Amniotic epithelial cell (primary cell): Measurements from ENCODE around the gene LAG3.
"Not testable (repeated sequence)": the region's sequence is repeated elsewhere in the genome, so short reads cannot be mapped to it uniquely, and the experiment has no call there.

Experiments
- DNase-seq: peaks from one replicate; pipeline ENCODE4 v3.0.0-alpha.2; 2010; ENCODE audit warnings: low read depth

LAG3 gene

GRCh38 chr12:6772331-6772695, at the start of gene LAG3:
LAG3 (plus strand) TSS chr12:6772520; CDS start chr12:6772853, 333 bp downstream.
- no peak for DNase-seq

DNA sequence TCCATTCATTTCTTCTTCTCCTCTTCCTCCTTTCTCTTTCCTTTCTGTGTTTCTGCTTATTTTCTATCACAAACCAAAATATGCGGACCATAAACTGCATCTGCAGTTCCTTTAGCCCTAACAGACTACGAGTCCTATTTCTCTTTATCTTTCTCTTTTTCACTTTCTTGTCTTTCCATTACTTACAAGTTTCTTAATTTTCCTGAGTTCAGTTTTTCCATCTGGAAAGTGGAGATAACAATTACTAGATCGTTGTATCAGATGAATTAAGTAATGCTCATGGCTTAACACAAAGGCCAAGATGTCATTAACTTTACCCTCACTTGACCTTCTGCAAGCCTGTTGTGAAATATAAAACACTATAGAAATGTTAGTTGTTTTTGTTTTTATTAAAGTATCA, 49.5 kb upstream of the LAG3 start:
- DNase-seq = no peak

DNA sequence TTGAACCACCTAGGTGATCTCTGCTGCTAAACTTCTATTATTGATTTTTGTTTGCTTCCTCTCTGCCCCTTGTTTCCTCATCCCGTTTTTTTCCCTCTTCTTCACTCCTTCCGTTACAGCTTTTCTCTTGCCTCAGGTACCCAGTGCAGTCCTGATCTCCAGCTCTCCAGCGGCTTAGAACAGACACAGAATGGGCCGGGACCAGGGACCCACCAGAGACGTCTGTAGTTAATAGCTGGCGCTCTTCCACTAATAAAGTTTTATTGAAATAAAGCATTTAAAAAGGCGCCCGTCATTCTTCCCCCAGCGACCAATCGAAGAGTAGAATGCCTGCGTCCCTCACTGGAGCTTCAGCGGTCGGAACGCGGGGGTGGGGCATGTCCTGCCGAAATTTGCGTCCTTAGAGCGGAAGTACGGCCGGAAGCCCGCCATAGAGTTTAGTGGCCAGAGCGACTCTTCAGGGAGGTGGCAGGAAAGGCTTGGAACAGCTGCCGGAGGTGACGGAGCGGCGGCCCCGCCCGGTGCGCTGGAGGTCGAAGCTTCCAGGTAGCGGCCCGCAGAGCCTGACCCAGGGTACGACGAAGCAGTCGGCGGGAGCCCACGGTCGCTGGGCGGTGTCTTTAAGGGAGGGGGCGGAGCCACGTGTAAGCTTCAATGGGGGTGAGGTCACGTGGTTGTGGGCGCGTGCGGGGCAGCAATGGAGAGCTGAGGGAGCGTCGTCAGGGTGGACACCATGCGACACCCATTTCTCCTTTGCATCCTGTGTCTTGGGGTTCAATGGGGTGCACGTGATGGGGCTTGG, 48.5 kb upstream of the LAG3 start, which contains the start of gene COPS7A:
Gene COPS7A (plus strand): TSS at position 440 of the 802 bp plus-strand sequence. CDS start 611 bp downstream, outside the sequence.
- DNase-seq = peak; percentile 98

- DNase-seq = no peak
These were observed 47.9 kb upstream of the LAG3 start for GRCh38 chr12:6724409-6724797.

DNA sequence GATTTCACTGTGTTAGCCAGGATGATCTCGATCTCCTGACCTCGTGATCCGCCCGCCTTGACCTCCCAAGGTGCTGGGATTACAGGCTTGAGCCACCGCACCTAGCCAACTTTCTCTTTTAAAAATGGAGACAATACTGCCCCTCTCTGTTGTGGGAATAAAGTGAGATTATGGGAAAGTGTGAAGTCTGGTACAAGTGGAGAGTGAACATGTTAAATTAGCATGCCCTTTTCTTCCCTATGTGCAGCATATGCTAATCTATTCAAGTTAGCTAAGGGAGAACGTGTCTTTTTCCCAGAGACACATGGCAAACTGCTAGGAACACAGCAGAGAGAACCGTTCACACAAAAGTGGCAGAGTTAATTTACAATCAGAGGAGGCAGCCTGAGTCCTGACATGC, 47.0 kb upstream of the LAG3 start:
- DNase-seq = no peak

DNA sequence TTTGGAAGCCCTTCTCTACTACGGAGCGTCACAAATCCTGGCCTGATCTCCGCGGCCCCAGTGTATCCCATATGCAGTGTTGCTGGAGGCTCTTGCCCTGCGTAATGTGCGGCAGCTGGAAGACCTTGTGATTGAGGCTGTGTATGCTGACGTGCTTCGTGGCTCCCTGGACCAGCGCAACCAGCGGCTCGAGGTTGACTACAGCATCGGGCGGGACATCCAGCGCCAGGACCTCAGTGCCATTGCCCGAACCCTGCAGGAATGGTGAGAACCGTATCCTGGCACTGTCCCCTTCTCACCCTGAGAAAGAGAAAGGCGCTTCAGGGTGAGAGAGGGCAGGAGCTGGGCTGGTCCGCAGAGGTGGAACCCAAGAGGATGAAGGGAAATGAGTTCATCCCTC, 43.1 kb upstream of the LAG3 start:
- DNase-seq = no peak

- no peak for DNase-seq
These were observed 42.2 kb upstream of the LAG3 start for GRCh38 chr12:6730169-6730568.

DNA sequence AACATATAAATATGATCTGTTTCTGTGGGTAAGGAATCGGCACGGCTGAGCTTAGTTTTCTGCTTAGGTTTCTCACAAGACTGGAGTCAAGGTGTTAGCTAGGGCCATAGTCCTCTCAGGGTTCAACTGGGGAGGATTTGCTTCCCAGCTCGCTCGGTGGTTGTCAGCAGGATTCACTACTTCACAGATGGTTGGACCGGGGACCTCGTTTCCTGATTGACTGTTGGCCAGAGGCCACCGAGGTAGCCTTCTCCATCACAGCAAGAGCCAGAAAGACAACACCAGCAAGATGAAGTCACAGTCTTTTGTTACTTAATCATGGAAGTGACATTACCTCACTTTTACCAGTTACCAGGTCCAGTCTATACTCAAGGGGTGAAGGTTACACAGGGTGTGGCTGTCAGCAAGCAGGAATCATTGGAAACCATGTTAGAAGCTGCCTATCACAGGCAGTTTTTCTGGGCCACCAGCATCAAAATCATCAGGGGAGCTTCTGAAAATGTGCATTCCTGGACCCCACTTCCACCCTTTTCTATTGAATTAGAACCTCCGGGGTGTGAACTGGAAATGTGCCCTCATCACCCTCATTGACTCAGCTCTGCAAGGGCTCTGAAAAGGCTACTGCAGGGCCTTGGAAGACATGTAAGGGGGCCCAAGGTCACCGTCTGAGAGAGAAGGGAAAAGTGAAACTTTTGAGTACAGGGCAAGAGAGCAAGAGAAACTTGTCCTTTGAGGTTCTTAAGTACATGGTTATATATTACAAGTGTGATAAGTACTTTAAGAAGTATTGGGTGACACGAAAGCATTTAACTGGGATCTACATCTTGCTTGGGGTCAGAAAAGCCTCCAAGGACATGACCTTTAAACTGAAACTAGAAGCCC, 37.6 kb upstream of the LAG3 start:
- no peak for DNase-seq

DNA sequence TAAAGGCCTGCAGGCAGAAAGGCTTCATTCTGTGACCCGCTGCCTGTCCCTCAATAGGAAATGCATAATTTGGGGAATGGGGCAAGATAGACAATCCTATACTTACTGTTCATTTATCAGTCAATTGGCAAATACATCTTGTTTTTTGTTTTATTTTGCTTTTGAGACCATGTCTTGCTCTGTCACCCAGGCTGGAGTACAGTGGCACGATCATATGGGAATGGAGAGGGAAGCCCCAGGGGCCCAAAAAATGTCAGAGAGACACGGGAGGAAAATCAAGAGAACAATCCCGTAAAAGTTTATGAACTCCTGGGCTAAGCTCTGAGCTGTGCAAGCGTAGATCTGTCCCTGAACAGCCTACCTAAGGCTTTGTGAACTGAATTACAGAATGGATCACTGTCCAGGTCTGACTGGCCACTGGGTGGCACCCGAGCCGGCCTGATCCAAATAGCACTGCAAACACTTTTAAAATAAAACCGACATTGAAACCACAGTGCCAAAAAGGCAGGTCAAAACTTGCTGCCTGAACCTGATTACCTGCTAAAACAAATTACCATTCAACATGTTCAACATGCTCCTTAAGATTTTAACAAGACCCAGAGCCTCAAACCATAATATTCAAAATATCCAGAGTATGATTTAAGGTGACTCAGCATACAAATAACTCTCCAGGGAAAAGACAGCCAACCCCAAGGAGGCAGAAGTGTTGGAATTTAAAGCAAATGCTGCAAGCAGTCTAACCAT, 36.7 kb upstream of the LAG3 start:
- DNase-seq = peak; percentile 47

- no peak for DNase-seq
These were observed 35.6 kb upstream of the LAG3 start for GRCh38 chr12:6736754-6737153.

GRCh38 chr12:6742080-6742479, 30.2 kb upstream of the LAG3 start:
- DNase-seq = not testable (repeated sequence)

DNA sequence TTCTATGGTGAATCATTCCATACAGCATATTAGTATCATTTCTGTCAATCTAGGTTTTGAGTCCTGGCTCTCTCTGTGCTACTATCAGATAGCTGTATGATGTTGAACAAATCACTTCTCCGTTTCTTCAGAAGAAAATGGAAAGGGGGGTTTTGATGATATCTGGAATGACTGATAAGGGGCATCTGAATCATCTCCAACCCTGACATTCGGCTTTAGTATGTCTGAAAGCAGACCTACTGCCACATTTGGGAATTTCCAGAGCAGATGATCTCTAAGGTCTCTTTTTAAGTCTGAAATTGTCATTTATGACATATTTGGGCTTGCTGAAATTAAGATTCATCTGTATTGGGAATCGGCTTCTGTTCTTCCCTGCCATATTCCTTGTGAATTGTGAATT, 29.5 kb upstream of the LAG3 start:
- no peak for DNase-seq

DNA sequence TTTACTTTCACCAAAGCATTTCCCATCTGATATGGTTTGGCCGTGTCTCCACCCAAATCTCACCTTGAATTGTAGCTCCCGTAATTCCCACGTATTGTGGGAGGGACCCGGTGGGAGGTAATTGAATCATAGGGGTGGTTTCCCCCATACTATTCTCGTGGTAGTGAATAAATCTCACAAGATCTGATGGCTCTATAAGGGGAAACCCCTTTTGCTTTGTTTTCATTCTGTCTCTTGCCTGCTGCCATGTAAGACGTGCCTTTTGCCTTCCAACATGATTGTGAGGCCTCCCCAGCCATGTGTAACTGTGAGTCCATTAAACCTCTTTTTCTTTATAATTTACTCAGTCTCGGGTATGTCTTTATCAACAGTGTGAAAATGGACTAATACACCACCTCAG, 29.0 kb upstream of the LAG3 start:
- DNase-seq = not testable (repeated sequence)

DNA sequence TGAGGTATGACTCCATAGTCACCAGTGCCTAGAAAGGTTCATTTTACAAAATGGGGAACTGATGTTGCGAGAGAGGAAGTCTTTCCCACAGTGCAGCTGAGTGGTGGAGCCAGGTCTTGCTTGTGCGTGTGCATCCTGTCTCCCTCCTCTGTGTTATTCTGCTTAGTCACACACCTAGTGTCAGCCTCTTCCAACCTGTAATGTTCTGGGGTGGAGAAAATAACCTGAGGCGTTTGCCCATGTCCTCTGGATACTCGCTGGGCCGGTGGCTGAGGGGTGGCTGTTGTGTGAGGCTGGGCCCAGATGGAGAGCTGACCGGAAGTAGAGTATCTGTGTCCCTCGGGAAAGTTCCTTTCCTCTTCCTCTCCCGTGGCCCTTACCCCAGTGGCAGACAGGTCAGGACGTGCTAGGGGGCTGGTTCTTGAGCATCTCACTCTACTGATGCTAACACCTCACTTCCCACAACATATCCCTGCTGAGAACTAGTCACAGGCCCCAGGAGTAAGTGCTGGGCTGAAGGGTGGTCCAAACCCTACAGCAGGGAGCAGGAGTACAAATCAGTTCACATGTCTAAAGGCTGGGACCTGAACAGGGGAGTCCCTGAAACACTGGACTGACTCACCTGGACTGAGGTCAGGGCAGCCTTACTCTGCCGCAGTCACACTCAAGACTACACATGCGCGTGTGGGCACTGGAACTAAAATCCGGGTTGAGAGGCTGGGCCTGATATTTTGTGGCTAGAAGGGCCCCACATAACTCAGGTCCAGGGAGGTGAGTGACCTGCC, 26.4 kb upstream of the LAG3 start:
- DNase-seq = no peak

DNA sequence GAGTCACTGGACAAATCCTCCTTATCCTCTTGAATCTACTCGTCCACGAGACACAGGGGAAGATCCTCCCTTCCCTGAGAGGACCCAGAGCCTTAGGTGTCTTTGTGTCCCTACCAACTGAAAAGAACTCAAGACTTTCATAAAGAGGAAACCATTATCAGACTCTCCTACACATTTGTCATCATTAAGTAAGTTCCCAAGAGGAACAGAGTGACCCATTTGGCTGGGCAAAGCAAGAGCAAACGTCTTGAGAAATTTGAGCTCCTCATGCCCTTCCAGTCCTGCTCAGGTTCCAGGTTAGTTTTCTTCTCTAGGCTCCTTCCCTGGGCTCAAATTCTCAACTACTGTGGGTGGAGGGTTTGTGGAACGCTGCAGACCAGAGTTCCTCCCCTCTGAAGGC, 25.1 kb upstream of the LAG3 start:
- DNase-seq = no peak

DNA sequence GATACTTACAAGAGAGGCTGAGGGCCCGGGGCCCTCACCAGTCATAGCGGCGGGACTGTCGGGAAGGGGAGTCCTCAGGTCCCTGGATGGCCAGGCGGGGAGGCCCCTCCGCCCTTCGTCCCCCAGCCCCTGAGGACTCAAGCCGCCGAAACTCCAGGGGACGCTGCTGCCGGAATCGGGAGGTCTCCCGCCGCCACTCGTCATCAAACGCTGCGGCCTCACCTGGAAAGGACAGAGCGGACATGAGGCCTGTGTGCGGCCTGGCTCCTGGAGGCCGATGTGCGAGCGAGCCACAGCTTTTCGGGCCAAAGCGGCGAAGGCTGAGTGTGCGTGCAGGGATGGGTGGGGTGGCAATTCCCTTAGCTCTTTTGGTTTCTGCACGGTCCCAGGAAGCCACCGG, 23.6 kb upstream of the LAG3 start:
- no peak for DNase-seq

DNA sequence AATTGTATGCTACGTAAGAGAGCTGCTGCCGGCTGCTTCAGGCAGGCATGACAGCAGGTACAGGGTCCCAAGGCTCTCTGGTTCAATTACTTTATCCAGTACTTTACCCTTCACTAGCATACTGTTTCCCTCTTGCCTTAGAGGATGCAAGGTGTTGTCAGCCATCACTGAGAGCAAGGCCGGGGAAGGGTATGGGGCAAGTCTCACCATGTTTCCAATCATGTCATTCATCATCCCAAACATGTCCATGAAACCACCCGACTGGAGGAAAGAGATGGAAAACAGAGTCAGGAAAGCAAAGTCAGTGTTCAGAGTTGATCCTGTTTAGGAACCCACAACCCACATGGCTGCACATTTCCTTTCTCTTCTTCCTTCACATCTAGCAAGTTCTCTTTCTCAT, 21.8 kb upstream of the LAG3 start:
- DNase-seq = no peak

- no peak for DNase-seq
These were observed 20.6 kb upstream of the LAG3 start for GRCh38 chr12:6751767-6752166.

- DNase-seq = peak; percentile 57
These were observed 20.0 kb upstream of the LAG3 start for GRCh38 chr12:6752167-6752920.

DNA sequence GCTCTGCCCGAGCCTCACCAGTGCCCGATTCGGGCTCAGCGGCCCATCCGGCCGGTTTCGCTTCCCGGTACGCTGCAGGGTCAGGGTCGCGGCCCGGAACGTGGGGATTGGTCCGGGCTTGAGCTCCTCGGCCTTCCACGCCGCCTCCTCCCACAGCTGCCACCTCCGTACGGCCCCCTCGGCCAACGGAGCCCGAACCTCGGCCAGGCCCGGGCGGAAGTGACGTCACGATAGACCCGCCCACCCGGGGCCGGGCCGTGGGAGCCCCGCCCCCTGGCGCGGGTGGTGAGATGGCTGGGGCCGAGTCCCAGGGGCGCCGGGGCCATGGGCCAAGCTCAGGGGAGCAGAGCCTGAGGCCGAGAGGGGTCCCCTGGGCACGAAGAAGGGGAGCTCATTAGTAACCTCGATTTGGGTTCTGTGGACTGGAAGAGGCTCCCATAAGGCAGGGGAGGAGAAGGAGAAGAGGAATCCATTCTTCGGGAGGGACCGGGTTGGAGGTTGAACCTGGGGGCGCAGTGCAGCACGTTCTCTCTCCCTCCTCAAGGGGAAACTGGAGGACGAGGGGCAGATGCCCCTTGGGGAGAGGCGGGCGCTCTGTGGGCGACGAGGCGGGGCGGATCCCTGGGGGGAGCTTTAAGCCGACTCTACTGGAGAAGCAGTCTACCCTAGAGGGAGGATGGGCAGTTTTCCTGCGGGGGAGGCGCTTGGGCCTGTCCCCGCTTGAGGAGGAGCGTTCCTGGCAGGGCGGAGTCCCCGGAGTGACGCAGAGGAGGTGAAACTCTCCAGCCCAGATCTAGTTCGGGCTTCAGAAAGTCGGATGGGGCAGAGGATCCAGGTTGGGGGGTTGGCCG, 19.2 kb upstream of the LAG3 start, which contains the start of gene MLF2:
Gene MLF2 (minus strand): TSS at position 221 of the 851 bp plus-strand sequence. CDS start 807 bp downstream, outside the sequence.
- DNase-seq = peak; percentile 99
